HEK293 (cell line): ENCODE measurements around the gene ZNF688.

ENCODE experiments used
- AEBP2 ChIP-seq: fragments of 450-650 bp; formaldehyde crosslinking; IDR thresholded peaks from 2 replicates; pipeline ENCODE4 v1.5.1; 2016; ENCODE audit warnings: missing biosample characterization, missing genetic modification characterization, borderline replicate concordance
- GLI4 ChIP-seq: fragments of 450-650 bp; formaldehyde crosslinking; IDR thresholded peaks from 2 replicates; pipeline ENCODE4 v1.5.1; 2016; ENCODE audit warnings: missing biosample characterization, missing genetic modification characterization
- HOXA7 ChIP-seq: sonication (generic); formaldehyde crosslinking; IDR thresholded peaks from 2 replicates; pipeline ENCODE4 v1.8.1; 2022; ENCODE audit warnings: missing genetic modification reagents, borderline replicate concordance
- KLF16 ChIP-seq: fragments of 450-650 bp; formaldehyde crosslinking; IDR thresholded peaks from 2 replicates; pipeline ENCODE4 v1.5.1; 2017; ENCODE audit warnings: missing biosample characterization, missing genetic modification characterization
- KLF8 ChIP-seq: fragments of 450-650 bp; formaldehyde crosslinking; IDR thresholded peaks from 2 replicates; pipeline ENCODE4 v1.5.1; 2016; ENCODE audit warnings: missing biosample characterization, missing genetic modification characterization
- SCRT1 ChIP-seq: fragments of 450-650 bp; formaldehyde crosslinking; IDR thresholded peaks from 2 replicates; pipeline ENCODE4 v1.5.1; 2016; ENCODE audit warnings: missing biosample characterization, missing genetic modification characterization, borderline replicate concordance
- SCRT2 ChIP-seq: fragments of 450-650 bp; formaldehyde crosslinking; IDR thresholded peaks from 2 replicates; pipeline ENCODE4 v1.5.1; 2016; ENCODE audit warnings: missing biosample characterization, missing genetic modification characterization
- SP3 ChIP-seq: fragments of 450-650 bp; formaldehyde crosslinking; IDR thresholded peaks from 2 replicates; pipeline ENCODE4 v1.5.1; 2016; ENCODE audit warnings: missing biosample characterization, missing genetic modification characterization
- SP7 ChIP-seq: fragments of 450-650 bp; formaldehyde crosslinking; IDR thresholded peaks from 2 replicates; pipeline ENCODE4 v1.5.1; 2016; ENCODE audit warnings: missing biosample characterization, missing genetic modification characterization
- TRIM28 ChIP-seq: IDR thresholded peaks from 2 replicates; pipeline ENCODE4 v1.6.1; 2011; ENCODE audit warnings: low read length, control low read depth, borderline replicate concordance
- ZBTB10 ChIP-seq: fragments of 450-650 bp; formaldehyde crosslinking; IDR thresholded peaks from 2 replicates; pipeline ENCODE4 v1.5.1; 2016; ENCODE audit warnings: missing biosample characterization, missing genetic modification characterization
- ZBTB7A ChIP-seq: fragments of 450-650 bp; formaldehyde crosslinking; IDR thresholded peaks from 2 replicates; pipeline ENCODE4 v1.5.1; 2016; ENCODE audit warnings: low read depth, missing biosample characterization, missing genetic modification characterization
- ZFP37 ChIP-seq: fragments of 450-650 bp; formaldehyde crosslinking; IDR thresholded peaks from 2 replicates; pipeline ENCODE4 v1.5.1; 2016; ENCODE audit warnings: missing biosample characterization, missing genetic modification characterization
- ZFP41 ChIP-seq: fragments of 450-650 bp; formaldehyde crosslinking; IDR thresholded peaks from 2 replicates; pipeline ENCODE4 v1.5.1; 2016; ENCODE audit warnings: missing biosample characterization, missing genetic modification characterization, borderline replicate concordance
- ZNF19 ChIP-seq: fragments of 450-650 bp; formaldehyde crosslinking; IDR thresholded peaks from 2 replicates; pipeline ENCODE4; 2016; ENCODE audit warnings: missing biosample characterization, missing genetic modification characterization, low read depth
- ZNF211 ChIP-seq: fragments of 450-650 bp; formaldehyde crosslinking; IDR thresholded peaks from 2 replicates; pipeline ENCODE4 v1.5.1; 2016; ENCODE audit warnings: low read depth, missing biosample characterization, missing genetic modification characterization
- ZNF274 ChIP-seq, 2 experiments: fragments of 200-500 bp in 1 of 2; fragments of 450-650 bp in 1 of 2; sonication (Bioruptor generic) in 1 of 2; formaldehyde crosslinking in 1 of 2; IDR thresholded peaks; 2 replicates each; pipeline versions ENCODE4 v1.5.1 to v1.6.1; 2014 to 2016; ENCODE audit warnings: borderline replicate concordance in 1 of 2, inconsistent platforms in 1 of 2, low read length in 1 of 2, missing biosample characterization in 1 of 2, missing genetic modification characterization in 1 of 2
- ZNF280D ChIP-seq: fragments of 450-650 bp; formaldehyde crosslinking; IDR thresholded peaks from 2 replicates; pipeline ENCODE4 v1.5.1; 2016; ENCODE audit warnings: missing biosample characterization, missing genetic modification characterization
- ZNF354C ChIP-seq: fragments of 450-650 bp; formaldehyde crosslinking; IDR thresholded peaks from 2 replicates; pipeline ENCODE4 v1.5.1; 2016; ENCODE audit warnings: missing biosample characterization, missing genetic modification characterization, low read depth, borderline replicate concordance
- ZNF404 ChIP-seq: fragments of 450-650 bp; formaldehyde crosslinking; IDR thresholded peaks from 2 replicates; pipeline ENCODE4 v1.5.1; 2017; ENCODE audit warnings: missing biosample characterization, missing genetic modification characterization
- ZNF423 ChIP-seq: fragments of 450-650 bp; formaldehyde crosslinking; IDR thresholded peaks from 2 replicates; pipeline ENCODE4 v1.5.1; 2016; ENCODE audit warnings: missing biosample characterization, missing genetic modification characterization
- ZNF529 ChIP-seq: fragments of 450-650 bp; formaldehyde crosslinking; IDR thresholded peaks from 2 replicates; pipeline ENCODE4 v1.5.1; 2017; ENCODE audit warnings: missing genetic modification characterization, missing biosample characterization; ENCODE audit not compliant: insufficient replicate concordance
- ZNF548 ChIP-seq: fragments of 450-650 bp; formaldehyde crosslinking; IDR thresholded peaks from 2 replicates; pipeline ENCODE4 v1.5.1; 2016; ENCODE audit warnings: missing biosample characterization, missing genetic modification characterization
- ZNF658 ChIP-seq: fragments of 450-650 bp; formaldehyde crosslinking; IDR thresholded peaks from 2 replicates; pipeline ENCODE4; 2016; ENCODE audit warnings: missing biosample characterization, missing genetic modification characterization
- ZNF76 ChIP-seq: fragments of 450-650 bp; formaldehyde crosslinking; IDR thresholded peaks from 2 replicates; pipeline ENCODE4; 2016; ENCODE audit warnings: low read depth, missing biosample characterization, missing genetic modification characterization, borderline replicate concordance
- TF ChIP-seq, protein P1 (sequence below): fragments of 450-650 bp; formaldehyde crosslinking; IDR thresholded peaks from 2 replicates; pipeline ENCODE4 v1.5.1; 2016; ENCODE audit warnings: missing biosample characterization, missing genetic modification characterization
- TF ChIP-seq, protein P2 (sequence below): fragments of 450-650 bp; formaldehyde crosslinking; IDR thresholded peaks from 2 replicates; pipeline ENCODE4 v1.5.1; 2016; ENCODE audit warnings: missing biosample characterization, missing genetic modification characterization

The ZNF688 gene

GRCh38 chr16:30526823-30527634, 44.5 kb downstream of the ZNF688 start (continued):
- TF ChIP-seq ZNF354C (tag by site-specific recombination) (no peak), ZNF19 (tag by site-specific recombination) (no peak), ZFP37 (tag by site-specific recombination) (no peak), KLF16 (tag by site-specific recombination) (peak; percentile 96), SCRT2 (tag by site-specific recombination) (no peak), HOXA7 (CRISPR knock-in tag) (no peak), ZNF280D (tag by site-specific recombination) (no peak), ZNF658 (no peak), AEBP2 (tag by site-specific recombination) (no peak), ZNF423 (no peak), ZNF274 (IDR thresholded peaks at IDR 0.05; ENCODE audit: low read length) (no peak), ZNF274 (tag by site-specific recombination; IDR thresholded peaks at IDR 0.05; ENCODE audit: borderline replicate concordance) (no peak), TRIM28 (peak; percentile 39; the same call in 1 of the 2 replicates), KLF8 (tag by site-specific recombination) (peak; percentile 94), ZFP41 (no peak), ZNF548 (tag by site-specific recombination) (peak; percentile 36; the same call in 1 of the 2 replicates), SP7 (tag by site-specific recombination) (peak; percentile 87), ZBTB10 (tag by site-specific recombination) (peak; percentile 74; the same call in 1 of the 2 replicates), SCRT1 (no peak), ZNF211 (tag by site-specific recombination) (no peak), GLI4 (peak; percentile 92), ZNF404 (tag by site-specific recombination) (no peak), ZBTB7A (peak; percentile 98), ZNF529 (tag by site-specific recombination) (no peak), SP3 (peak; percentile 94), ZNF76 (tag by site-specific recombination) (peak; percentile 89)
- TF ChIP-seq, protein P1, sequence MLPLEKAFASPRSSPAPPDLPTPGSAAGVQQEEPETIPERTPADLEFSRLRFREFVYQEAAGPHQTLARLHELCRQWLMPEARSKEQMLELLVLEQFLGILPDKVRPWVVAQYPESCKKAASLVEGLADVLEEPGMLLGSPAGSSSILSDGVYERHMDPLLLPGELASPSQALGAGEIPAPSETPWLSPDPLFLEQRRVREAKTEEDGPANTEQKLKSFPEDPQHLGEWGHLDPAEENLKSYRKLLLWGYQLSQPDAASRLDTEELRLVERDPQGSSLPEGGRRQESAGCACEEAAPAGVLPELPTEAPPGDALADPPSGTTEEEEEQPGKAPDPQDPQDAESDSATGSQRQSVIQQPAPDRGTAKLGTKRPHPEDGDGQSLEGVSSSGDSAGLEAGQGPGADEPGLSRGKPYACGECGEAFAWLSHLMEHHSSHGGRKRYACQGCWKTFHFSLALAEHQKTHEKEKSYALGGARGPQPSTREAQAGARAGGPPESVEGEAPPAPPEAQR (tag by site-specific recombination): 0 out of 2 replicates have a peak, but pooled peaks have one; percentile 26
- TF ChIP-seq, protein P2, sequence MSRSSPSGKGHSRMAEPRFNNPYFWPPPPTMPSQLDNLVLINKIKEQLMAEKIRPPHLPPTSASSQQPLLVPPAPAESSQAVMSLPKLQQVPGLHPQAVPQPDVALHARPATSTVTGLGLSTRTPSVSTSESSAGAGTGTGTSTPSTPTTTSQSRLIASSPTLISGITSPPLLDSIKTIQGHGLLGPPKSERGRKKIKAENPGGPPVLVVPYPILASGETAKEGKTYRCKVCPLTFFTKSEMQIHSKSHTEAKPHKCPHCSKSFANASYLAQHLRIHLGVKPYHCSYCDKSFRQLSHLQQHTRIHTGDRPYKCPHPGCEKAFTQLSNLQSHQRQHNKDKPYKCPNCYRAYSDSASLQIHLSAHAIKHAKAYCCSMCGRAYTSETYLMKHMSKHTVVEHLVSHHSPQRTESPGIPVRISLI (tag by site-specific recombination): no peak
